Upper lobe of left lung (tissue), 6 donors: ENCODE data around the gene MACROD2. TPM values are rescaled to one million over a fixed set of nuclear protein-coding genes. Genes with fewer than 3 reads are reported as not detected.

Experiments
- ATAC-seq, 2 donors: fragments of 200-7000 bp; cut with Tn5 transposase; one replicate each; pipeline ENCODE4 v1.9.1; 2022; ENCODE audit warnings: mild to moderate bottlenecking in 2 of 2, moderate library complexity in 2 of 2; ENCODE audit not compliant: low FRiP score in 2 of 2
- DNase-seq, 2 donors: peaks; one replicate each; pipeline ENCODE4 v3.0.0-alpha.2; 2019 to 2020
- H3K27ac ChIP-seq, 4 donors: fragments of 200-600 bp; sonication (generic); one replicate each; pipeline ENCODE4 v1.5.1; 2016 to 2019
- H3K27me3 ChIP-seq, 4 donors: fragments of 200-600 bp; sonication (generic); one replicate each; pipeline ENCODE4 v1.5.1; 2017 to 2019
- H3K36me3 ChIP-seq, 4 donors: fragments of 200-600 bp; sonication (generic); one replicate each; pipeline ENCODE4 v1.5.1; 2016 to 2019
- H3K4me1 ChIP-seq, 4 donors: fragments of 200-600 bp; sonication (generic); one replicate each; pipeline ENCODE4 v1.5.1; 2018 to 2019
- H3K4me3 ChIP-seq, 4 donors: fragments of 200-600 bp; sonication (generic); one replicate each; pipeline ENCODE4 v1.5.1; 2017 to 2019; ENCODE audit warnings: mild to moderate bottlenecking in 2 of 4, moderate library complexity in 1 of 4
- H3K9me3 ChIP-seq, 4 donors: fragments of 200-600 bp; sonication (generic); one replicate each; pipeline ENCODE4 v1.5.1; 2018 to 2019
- CTCF ChIP-seq, 6 experiments: fragments of 450-650 bp in 4 of 6; fragments of 200-600 bp in 2 of 6; sonication (generic) in 2 of 6; IDR thresholded peaks; one replicate each; pipeline ENCODE4 v1.5.1; 2016 to 2019; ENCODE audit warnings: antibody characterized with exemption in 6 of 6
- EP300 ChIP-seq, 4 donors: sonication (generic); formaldehyde crosslinking; IDR thresholded peaks; one replicate each; pipeline ENCODE4 v1.5.1; 2017; ENCODE audit warnings: antibody characterized with exemption in 4 of 4, control low read depth in 2 of 4
- POLR2A ChIP-seq, 4 donors: fragments of 450-650 bp; IDR thresholded peaks; one replicate each; pipeline ENCODE4 v1.5.1; 2016 to 2017; ENCODE audit warnings: antibody characterized with exemption in 4 of 4, mild to moderate bottlenecking in 2 of 4
- POLR2AphosphoS5 ChIP-seq, 2 donors: sonication (generic); formaldehyde crosslinking; IDR thresholded peaks; one replicate each; pipeline ENCODE4 v1.5.1; 2017; ENCODE audit warnings: antibody characterized with exemption in 2 of 2
- WGBS, 2 donors: methylation state at CpG; one replicate each; pipeline ENCODE4 v1.1.5; 2017 to 2018; 5-methylcytosine and 5-hydroxymethylcytosine counted together
- total RNA-seq, 6 donors: library from RNA; depleted of rRNA in 4 of 6; stranded (reverse); fragments of >200 nt in 4 of 6; gene quantifications; one replicate each; pipeline versions ENCODE4 v1.1.0 to v1.2.1, GENCODE V29; 2016 to 2021
- donor health status: DM: no; HTN: no; CAD: no; lungs with moderate emphysema.
- donor health status: DM: no; HTN: yes; CAD: no; lungs with severe emphysema.

The MACROD2 gene
- total RNA-seq, 6 donors from 2014 or later = 20.7 to 84.3 (median 36.3) TPM

- 81 to 88% methylated on average over 1 of the region's 1 CpG for WGBS, 2 donors
- Histone ChIP-seq H3K9me3 (no peaks in the 10 kb centered on the region), H3K4me3 (no peak overlapping the region), H3K27me3 (no peaks in the 10 kb centered on the region), H3K36me3 (no peaks in the 10 kb centered on the region), H3K27ac (no peak overlapping the region), H3K4me1 (no peaks in the 10 kb centered on the region)
- TF ChIP-seq EP300 (IDR thresholded peaks at IDR 0.05) = no peak
- DNase-seq = no peak
- ATAC-seq = no peak
Observed at GRCh38 chr20:16003310-16003709, 2008.0 kb downstream of the MACROD2 start.

- ATAC-seq (no peak), DNase-seq (no peak)
- H3K4me1 ChIP-seq = no peaks in the 10 kb centered on the region
- no peak overlapping the region for H3K4me3 ChIP-seq
- no peaks in the 10 kb centered on the region for H3K9me3 ChIP-seq
- H3K27ac ChIP-seq = no peak overlapping the region
- no peaks in the 10 kb centered on the region for H3K27me3 ChIP-seq
- TF ChIP-seq CTCF (IDR thresholded peaks at IDR 0.05) = no peak
- no peaks in the 10 kb centered on the region for H3K36me3 ChIP-seq
- 75 to 86% methylated on average over 18 of the region's 18 CpGs for WGBS, 2 donors
Observed at GRCh38 chr20:16004108-16004854, 2009.0 kb downstream of the MACROD2 start.

GRCh38 chr20:16005021-16005914, 2010.0 kb downstream of the MACROD2 start:
- Histone ChIP-seq H3K27me3 (no peaks in the 10 kb centered on the region), H3K36me3 (no peaks in the 10 kb centered on the region), H3K4me3 (no peak overlapping the region), H3K9me3 (no peaks in the 10 kb centered on the region), H3K27ac (no peak overlapping the region), H3K4me1 (no peaks in the 10 kb centered on the region)
- no peak for TF ChIP-seq POLR2AphosphoS5 (IDR thresholded peaks at IDR 0.05)
- no peak for TF ChIP-seq CTCF (IDR thresholded peaks at IDR 0.05)
- TF ChIP-seq EP300 (IDR thresholded peaks at IDR 0.05) = no peak
- no peak for TF ChIP-seq POLR2A (IDR thresholded peaks at IDR 0.05)
- no peak for ATAC-seq
- 68 to 73% methylated on average over 9 of the region's 9 CpGs for WGBS, 2 donors
- DNase-seq = no peak

- H3K27ac ChIP-seq = no peak overlapping the region
- H3K36me3 ChIP-seq = no peaks in the 10 kb centered on the region
- H3K9me3 ChIP-seq = no peaks in the 10 kb centered on the region
- no peak for ATAC-seq
- TF ChIP-seq EP300 (IDR thresholded peaks at IDR 0.05) (no peak), POLR2AphosphoS5 (IDR thresholded peaks at IDR 0.05) (no peak), CTCF (IDR thresholded peaks at IDR 0.05) (no peak), POLR2A (IDR thresholded peaks at IDR 0.05) (no peak)
- no peaks in the 10 kb centered on the region for H3K4me1 ChIP-seq
- no peaks in the 10 kb centered on the region for H3K27me3 ChIP-seq
- WGBS, 2 donors = 88 to 90% methylated on average over 2 of the region's 2 CpGs
- no peak for DNase-seq
- no peak overlapping the region for H3K4me3 ChIP-seq
Observed at GRCh38 chr20:16005915-16006493, 2010.7 kb downstream of the MACROD2 start.

- no peaks in the 10 kb centered on the region for H3K27me3 ChIP-seq
- TF ChIP-seq POLR2A (IDR thresholded peaks at IDR 0.05) (no peak), CTCF (IDR thresholded peaks at IDR 0.05) (no peak), EP300 (IDR thresholded peaks at IDR 0.05) (no peak), POLR2AphosphoS5 (IDR thresholded peaks at IDR 0.05) (no peak)
- H3K9me3 ChIP-seq = no peaks in the 10 kb centered on the region
- no peaks in the 10 kb centered on the region for H3K36me3 ChIP-seq
- DNase-seq (no peak), ATAC-seq (no peak)
- no peak overlapping the region for H3K4me3 ChIP-seq
- H3K27ac ChIP-seq = no peak overlapping the region
- WGBS, 2 donors = 80 to 86% methylated on average over 3 of the region's 3 CpGs
- no peaks in the 10 kb centered on the region for H3K4me1 ChIP-seq
Observed at GRCh38 chr20:16007164-16007563, 2011.8 kb downstream of the MACROD2 start.
